GM21786 (cell line): Measurements from ENCODE around the gene MYO1D.

Experiments used
- ATAC-seq: cut with Tn5 transposase; IDR thresholded peaks from one replicate; pipeline ENCODE4 v1.9.1; 2021; ENCODE audit not compliant: unreplicated experiment

MYO1D gene

GRCh38 chr17:32859857-32860525 is 16.9 kb downstream of the MYO1D start:
- ATAC-seq: no peak

GRCh38 chr17:32855620-32856019 is 21.3 kb downstream of the MYO1D start:
- ATAC-seq: no peak

GRCh38 chr17:32854832-32855389 is 22.0 kb downstream of the MYO1D start:
- ATAC-seq: no peak

- ATAC-seq: no peak
Observed at GRCh38 chr17:32854207-32854606, 22.7 kb downstream of the MYO1D start.

- ATAC-seq: no peak
Observed at GRCh38 chr17:32852811-32853210, 24.1 kb downstream of the MYO1D start.

GRCh38 chr17:32849879-32850278 is 27.0 kb downstream of the MYO1D start:
- ATAC-seq: no peak

- no peak for ATAC-seq
Observed at GRCh38 chr17:32847977-32848376, 28.9 kb downstream of the MYO1D start.

- ATAC-seq: no peak
Observed at GRCh38 chr17:32846143-32846542, 30.8 kb downstream of the MYO1D start.

GRCh38 chr17:32840241-32840640 is 36.7 kb downstream of the MYO1D start:
- no peak for ATAC-seq

GRCh38 chr17:32836527-32836926 is 40.4 kb downstream of the MYO1D start:
- no peak for ATAC-seq

GRCh38 chr17:32835291-32835761 is 41.6 kb downstream of the MYO1D start:
- peak; percentile 67 for ATAC-seq

GRCh38 chr17:32834104-32834503 is 42.8 kb downstream of the MYO1D start:
- no peak for ATAC-seq

GRCh38 chr17:32833526-32833925 is 43.4 kb downstream of the MYO1D start:
- ATAC-seq: no peak

- ATAC-seq: no peak
Observed at GRCh38 chr17:32833076-32833475, 43.8 kb downstream of the MYO1D start.

- ATAC-seq: no peak
Observed at GRCh38 chr17:32831627-32832243, 45.2 kb downstream of the MYO1D start.

GRCh38 chr17:32831223-32831622 is 45.7 kb downstream of the MYO1D start:
- no peak for ATAC-seq

- no peak for ATAC-seq
Observed at GRCh38 chr17:32828822-32829221, 48.1 kb downstream of the MYO1D start.

GRCh38 chr17:32827227-32827626 is 49.7 kb downstream of the MYO1D start:
- ATAC-seq: no peak

GRCh38 chr17:32826076-32826475 is 50.8 kb downstream of the MYO1D start:
- no peak for ATAC-seq

- ATAC-seq: no peak
Observed at GRCh38 chr17:32824334-32824733, 52.6 kb downstream of the MYO1D start.

- no peak for ATAC-seq
Observed at GRCh38 chr17:32822996-32823395, 53.9 kb downstream of the MYO1D start.
